Bronchial epithelial cell (primary cell): ENCODE results near the gene ANKRD6. TPM values are rescaled to one million over a fixed set of nuclear protein-coding genes. Genes with fewer than 3 reads are reported as not detected.

Experiments
- DNase-seq: peaks from one replicate; pipeline ENCODE4 v3.0.0-alpha.2; 2010; ENCODE audit warnings: low read depth
- FAIRE-seq: peaks from 2 replicates; lab custom pipeline; 2011; peaks lifted over from hg19 to GRCh38; lab: Jason Lieb, UNC
- H3K27me3 ChIP-seq: 2 replicates; pipeline ENCODE4 v1.5.1; 2011; ENCODE audit warnings: low read length; ENCODE audit not compliant: control insufficient read depth, insufficient read depth
- H3K36me3 ChIP-seq: 2 replicates; pipeline ENCODE4 v1.5.1; 2011; ENCODE audit warnings: low read length; ENCODE audit not compliant: control insufficient read depth, insufficient read depth
- H3K4me3 ChIP-seq: 2 replicates; pipeline ENCODE4 v1.5.1; 2011; ENCODE audit warnings: mild to moderate bottlenecking, low read depth, low read length, control low read depth
- total RNA-seq: library from RNA; depleted of rRNA; stranded (reverse); fragments of >200 nt; gene quantifications from 2 replicates; pipeline ENCODE4 v1.2.1, GENCODE V29; 2014
- TF ChIP-seq, protein P1 (sequence below): IDR thresholded peaks from 2 replicates; pipeline ENCODE4 v1.5.1; 2011; ENCODE audit warnings: mild to moderate bottlenecking, moderate library complexity, low read length, control low read depth, inconsistent platforms; ENCODE audit not compliant: insufficient read depth, severe bottlenecking

The ANKRD6 gene
- total RNA-seq, 1 donor from 2014 or later, result 6.1 TPM

GRCh38 chr6:89542081-89542857 lies 109.3 kb downstream of the ANKRD6 start:
- TF ChIP-seq, protein P1, sequence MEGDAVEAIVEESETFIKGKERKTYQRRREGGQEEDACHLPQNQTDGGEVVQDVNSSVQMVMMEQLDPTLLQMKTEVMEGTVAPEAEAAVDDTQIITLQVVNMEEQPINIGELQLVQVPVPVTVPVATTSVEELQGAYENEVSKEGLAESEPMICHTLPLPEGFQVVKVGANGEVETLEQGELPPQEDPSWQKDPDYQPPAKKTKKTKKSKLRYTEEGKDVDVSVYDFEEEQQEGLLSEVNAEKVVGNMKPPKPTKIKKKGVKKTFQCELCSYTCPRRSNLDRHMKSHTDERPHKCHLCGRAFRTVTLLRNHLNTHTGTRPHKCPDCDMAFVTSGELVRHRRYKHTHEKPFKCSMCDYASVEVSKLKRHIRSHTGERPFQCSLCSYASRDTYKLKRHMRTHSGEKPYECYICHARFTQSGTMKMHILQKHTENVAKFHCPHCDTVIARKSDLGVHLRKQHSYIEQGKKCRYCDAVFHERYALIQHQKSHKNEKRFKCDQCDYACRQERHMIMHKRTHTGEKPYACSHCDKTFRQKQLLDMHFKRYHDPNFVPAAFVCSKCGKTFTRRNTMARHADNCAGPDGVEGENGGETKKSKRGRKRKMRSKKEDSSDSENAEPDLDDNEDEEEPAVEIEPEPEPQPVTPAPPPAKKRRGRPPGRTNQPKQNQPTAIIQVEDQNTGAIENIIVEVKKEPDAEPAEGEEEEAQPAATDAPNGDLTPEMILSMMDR, result no peak
- no peak for DNase-seq
- FAIRE-seq, result no peak
- Histone ChIP-seq H3K36me3 (no peaks in the 10 kb centered on the region), H3K27me3 (no peaks in the 10 kb centered on the region), H3K4me3 (no peak overlapping the region)

DNA sequence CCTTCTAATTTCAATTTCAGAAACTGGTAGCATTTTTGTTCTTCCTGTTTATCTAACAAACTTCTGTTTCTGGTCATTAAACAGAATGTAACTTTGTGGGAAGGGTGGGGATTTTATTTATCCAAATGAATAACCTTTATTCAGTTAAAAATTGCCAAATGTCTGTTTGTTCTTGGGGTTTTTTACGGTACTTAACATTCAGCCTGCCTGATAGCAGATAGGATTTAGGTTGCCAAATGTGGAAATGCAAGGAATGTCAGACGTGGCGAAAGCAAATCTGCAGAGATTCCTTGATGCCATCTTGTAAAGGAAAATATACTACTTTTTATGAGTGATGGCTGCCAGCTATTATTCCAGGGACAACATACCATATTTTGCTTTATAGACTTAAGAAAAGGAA lies 109.9 kb downstream of the ANKRD6 start:
- TF ChIP-seq, protein P1, result no peak
- DNase-seq (no peak), FAIRE-seq (no peak)
- Histone ChIP-seq H3K36me3 (no peaks in the 10 kb centered on the region), H3K4me3 (no peak overlapping the region), H3K27me3 (no peaks in the 10 kb centered on the region)

GRCh38 chr6:89547281-89547680 lies 114.3 kb downstream of the ANKRD6 start:
- no peak overlapping the region for H3K4me3 ChIP-seq
- H3K36me3 ChIP-seq, result no peaks in the 10 kb centered on the region
- FAIRE-seq, result no peak
- no peak for DNase-seq
- no peaks in the 10 kb centered on the region for H3K27me3 ChIP-seq
- TF ChIP-seq, protein P1, result no peak

DNA sequence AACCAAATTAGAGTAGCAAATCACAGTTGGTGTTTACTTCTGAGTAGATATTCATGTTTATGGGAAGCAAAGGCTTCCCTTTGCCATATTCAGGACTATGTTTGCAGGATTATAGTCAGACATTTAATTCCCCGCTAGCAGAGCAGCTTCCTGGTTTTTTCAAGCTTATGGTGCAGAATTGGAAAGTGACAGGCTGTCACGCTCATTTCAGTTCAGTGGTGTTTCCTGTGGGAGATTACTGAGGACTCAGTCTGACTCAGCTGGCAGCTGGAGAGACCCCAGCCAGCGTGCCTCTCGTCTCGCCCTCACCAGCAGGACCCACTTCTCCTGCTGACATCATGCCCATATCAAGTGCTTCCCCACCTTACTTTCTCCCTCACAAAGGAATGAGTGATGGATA lies 120.5 kb downstream of the ANKRD6 start:
- TF ChIP-seq, protein P1, result no peak
- no peak for DNase-seq
- H3K36me3 ChIP-seq, result no peaks in the 10 kb centered on the region
- no peaks in the 10 kb centered on the region for H3K27me3 ChIP-seq
- H3K4me3 ChIP-seq, result no peak overlapping the region
- no peak for FAIRE-seq

GRCh38 chr6:89554106-89554505 lies 121.2 kb downstream of the ANKRD6 start:
- FAIRE-seq (no peak), DNase-seq (no peak)
- Histone ChIP-seq H3K27me3 (no peaks in the 10 kb centered on the region), H3K4me3 (no peak overlapping the region), H3K36me3 (no peaks in the 10 kb centered on the region)
- TF ChIP-seq, protein P1, result no peak
